Measurements from ENCODE around the gene SUMO3. TPM values are rescaled to one million over a fixed set of nuclear protein-coding genes. Genes with fewer than 3 reads are reported as not detected.

Gene SUMO3
- total RNA-seq, 2 experiments from 2014 or later = 60.3 to 85.5 TPM

DNA sequence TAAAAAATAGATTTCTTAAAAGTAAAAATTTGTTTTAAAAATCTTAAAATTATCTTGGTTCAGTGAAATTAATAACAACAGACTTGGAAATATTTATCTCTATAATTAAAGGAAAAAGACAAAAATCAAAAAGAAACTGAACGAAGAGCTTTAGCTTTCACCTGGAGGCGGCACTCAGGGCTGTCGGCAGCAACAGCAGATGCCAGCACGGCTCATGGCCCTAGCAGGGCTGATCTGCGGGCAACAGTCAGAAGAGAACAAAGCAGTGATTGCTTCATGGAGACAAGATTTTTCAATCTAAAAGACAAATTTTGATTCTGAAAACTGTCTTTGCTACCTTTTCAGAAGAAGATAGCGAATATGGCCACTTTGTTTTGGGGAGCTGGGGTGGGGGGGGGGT lies 38.9 kb downstream of the SUMO3 start:
- no peaks in the 10 kb centered on the region for H3K9me3 ChIP-seq (ENCODE audit: low read length)
- peaks cover 13% of the 10 kb centered on the region; the same call in 1 of the 2 replicates for H4K20me1 ChIP-seq (ENCODE audit: insufficient read depth, low read length)
- intact Hi-C loops (cut with micrococcal nuclease; ENCODE audit: unreplicated experiment) = no loop called here
- DNase-seq (ENCODE audit: low spot score) = no peak
- peaks cover 91% of the 10 kb centered on the region for H3K36me3 ChIP-seq (ENCODE audit: insufficient read depth, low read length)
- no TSS peak for BruUV-seq (replicated peaks)
- no peaks in the 10 kb centered on the region for H3K4me1 ChIP-seq (ENCODE audit: insufficient read depth, low read length, poor library complexity, severe bottlenecking)
- peaks cover 42% of the 10 kb centered on the region for H3K79me2 ChIP-seq (ENCODE audit: insufficient read depth, low read depth, low read length)
- no peak overlapping the region for H3K4me3 ChIP-seq (ENCODE audit: low read depth, low read length, poor library complexity, severe bottlenecking)
- no peak overlapping the region for H3K4me2 ChIP-seq (ENCODE audit: low read length)
- no peak for TF ChIP-seq EZH2phosphoT487 (IDR thresholded peaks at IDR 0.05; ENCODE audit: borderline replicate concordance, low read depth, low read length)
- TF ChIP-seq, protein P1, sequence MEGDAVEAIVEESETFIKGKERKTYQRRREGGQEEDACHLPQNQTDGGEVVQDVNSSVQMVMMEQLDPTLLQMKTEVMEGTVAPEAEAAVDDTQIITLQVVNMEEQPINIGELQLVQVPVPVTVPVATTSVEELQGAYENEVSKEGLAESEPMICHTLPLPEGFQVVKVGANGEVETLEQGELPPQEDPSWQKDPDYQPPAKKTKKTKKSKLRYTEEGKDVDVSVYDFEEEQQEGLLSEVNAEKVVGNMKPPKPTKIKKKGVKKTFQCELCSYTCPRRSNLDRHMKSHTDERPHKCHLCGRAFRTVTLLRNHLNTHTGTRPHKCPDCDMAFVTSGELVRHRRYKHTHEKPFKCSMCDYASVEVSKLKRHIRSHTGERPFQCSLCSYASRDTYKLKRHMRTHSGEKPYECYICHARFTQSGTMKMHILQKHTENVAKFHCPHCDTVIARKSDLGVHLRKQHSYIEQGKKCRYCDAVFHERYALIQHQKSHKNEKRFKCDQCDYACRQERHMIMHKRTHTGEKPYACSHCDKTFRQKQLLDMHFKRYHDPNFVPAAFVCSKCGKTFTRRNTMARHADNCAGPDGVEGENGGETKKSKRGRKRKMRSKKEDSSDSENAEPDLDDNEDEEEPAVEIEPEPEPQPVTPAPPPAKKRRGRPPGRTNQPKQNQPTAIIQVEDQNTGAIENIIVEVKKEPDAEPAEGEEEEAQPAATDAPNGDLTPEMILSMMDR (conservative IDR thresholded peaks at IDR 0.05; ENCODE audit: low read length) = no peak
- H2AFZ ChIP-seq (ENCODE audit: low read length) = no peak overlapping the region
- H3K27ac ChIP-seq (ENCODE audit: low read depth, low read length, poor library complexity, severe bottlenecking) = no peak overlapping the region
- no peaks in the 10 kb centered on the region for H3K9me2 ChIP-seq (ENCODE audit: insufficient read depth, low read length)
- ChIA-PET CTCF (ENCODE audit: unreplicated experiment) (no interaction called here), POLR2A (no interaction called here)

DNA sequence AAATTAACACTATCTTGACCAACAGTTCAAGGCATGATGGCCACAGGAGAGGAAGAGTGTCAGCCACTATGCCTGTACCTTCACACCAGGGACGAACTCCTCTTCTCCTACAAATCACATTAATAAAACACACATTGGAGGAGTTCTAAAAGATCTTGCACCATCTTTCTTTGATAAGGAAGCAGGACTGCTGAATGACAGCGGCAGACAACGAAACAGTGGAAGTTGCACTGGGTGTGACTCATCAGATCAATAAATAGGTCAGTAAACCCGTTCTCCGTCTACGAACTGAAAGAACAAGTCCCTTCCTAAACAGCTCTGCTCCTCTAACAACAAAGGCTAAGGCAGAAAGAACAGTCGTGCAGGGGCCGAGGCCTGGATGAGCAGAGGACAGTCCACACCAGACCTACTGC lies 39.4 kb downstream of the SUMO3 start:
- H3K36me3 ChIP-seq (ENCODE audit: insufficient read depth, low read length) = peaks cover 91% of the 10 kb centered on the region
- peaks cover 12% of the 10 kb centered on the region; the same call in 1 of the 2 replicates for H4K20me1 ChIP-seq (ENCODE audit: insufficient read depth, low read length)
- no peaks in the 10 kb centered on the region for H3K4me1 ChIP-seq (ENCODE audit: insufficient read depth, low read length, poor library complexity, severe bottlenecking)
- H3K9me2 ChIP-seq (ENCODE audit: insufficient read depth, low read length) = no peaks in the 10 kb centered on the region
- TF ChIP-seq, protein P1 (conservative IDR thresholded peaks at IDR 0.05; ENCODE audit: low read length) = no peak
- TF ChIP-seq EZH2phosphoT487 (IDR thresholded peaks at IDR 0.05; ENCODE audit: borderline replicate concordance, low read depth, low read length) = no peak
- no peak overlapping the region for H3K4me3 ChIP-seq (ENCODE audit: low read depth, low read length, poor library complexity, severe bottlenecking)
- no peak overlapping the region for H2AFZ ChIP-seq (ENCODE audit: low read length)
- intact Hi-C loops (cut with micrococcal nuclease; ENCODE audit: unreplicated experiment) = no loop called here
- H3K79me2 ChIP-seq (ENCODE audit: insufficient read depth, low read depth, low read length) = peaks cover 41% of the 10 kb centered on the region
- ChIA-PET CTCF (ENCODE audit: unreplicated experiment) (no interaction called here), POLR2A (no interaction called here)
- H3K9me3 ChIP-seq (ENCODE audit: low read length) = no peaks in the 10 kb centered on the region
- H3K4me2 ChIP-seq (ENCODE audit: low read length) = no peak overlapping the region
- no TSS peak for BruUV-seq (replicated peaks)
- no peak overlapping the region for H3K27ac ChIP-seq (ENCODE audit: low read depth, low read length, poor library complexity, severe bottlenecking)
- DNase-seq (ENCODE audit: low spot score) = no peak

DNA sequence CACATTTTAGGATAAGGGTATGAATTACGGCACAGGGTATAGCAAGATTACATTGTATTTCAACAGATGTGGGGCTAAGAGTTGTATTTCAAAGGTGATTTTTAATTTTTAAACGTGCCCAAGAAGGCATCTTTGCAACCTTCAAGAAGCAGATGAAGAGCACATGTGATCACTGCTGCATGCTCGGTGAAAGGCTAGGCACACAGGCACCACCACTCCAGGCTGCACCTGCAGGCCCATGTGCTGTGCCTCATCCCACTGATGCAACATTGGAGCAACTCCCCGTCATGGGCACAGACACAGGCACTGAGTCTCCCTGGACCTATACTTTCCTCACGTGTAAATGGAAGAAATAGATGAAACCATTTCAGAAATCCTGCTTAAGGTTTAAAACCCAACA lies 39.8 kb downstream of the SUMO3 start:
- Histone ChIP-seq H3K27ac (ENCODE audit: low read depth, low read length, poor library complexity, severe bottlenecking) (no peak overlapping the region), H3K9me3 (ENCODE audit: low read length) (no peaks in the 10 kb centered on the region), H3K36me3 (ENCODE audit: insufficient read depth, low read length) (peaks cover 91% of the 10 kb centered on the region), H3K4me3 (ENCODE audit: low read depth, low read length, poor library complexity, severe bottlenecking) (no peak overlapping the region), H3K4me2 (ENCODE audit: low read length) (no peak overlapping the region), H2AFZ (ENCODE audit: low read length) (no peak overlapping the region), H3K79me2 (ENCODE audit: insufficient read depth, low read depth, low read length) (peaks cover 37% of the 10 kb centered on the region), H3K4me1 (ENCODE audit: insufficient read depth, low read length, poor library complexity, severe bottlenecking) (no peaks in the 10 kb centered on the region), H4K20me1 (ENCODE audit: insufficient read depth, low read length) (peaks cover 8% of the 10 kb centered on the region; the same call in 1 of the 2 replicates), H3K9me2 (ENCODE audit: insufficient read depth, low read length) (no peaks in the 10 kb centered on the region)
- BruUV-seq (replicated peaks) = no TSS peak
- ChIA-PET POLR2A (no interaction called here), CTCF (ENCODE audit: unreplicated experiment) (no interaction called here)
- intact Hi-C loops (cut with micrococcal nuclease; ENCODE audit: unreplicated experiment) = no loop called here
- TF ChIP-seq EZH2phosphoT487 (IDR thresholded peaks at IDR 0.05; ENCODE audit: borderline replicate concordance, low read depth, low read length) = no peak
- TF ChIP-seq, protein P1 (conservative IDR thresholded peaks at IDR 0.05; ENCODE audit: low read length) = no peak
- DNase-seq (ENCODE audit: low spot score) = peak; percentile 15
